ENCODE measurements around the gene ZNF385A. TPM values are rescaled to one million over a fixed set of nuclear protein-coding genes. Genes with fewer than 3 reads are reported as not detected.

ZNF385A gene
- polyA plus RNA-seq, 1 donor from 2014 or later: 0.46 TPM

- TF ChIP-seq POLR2AphosphoS5 (IDR thresholded peaks at IDR 0.05) (no peak), SMC3 (conservative IDR thresholded peaks at IDR 0.05; ENCODE audit: poor library complexity) (no peak), REST (IDR thresholded peaks at IDR 0.05; ENCODE audit: borderline replicate concordance) (no peak), TAF1 (IDR thresholded peaks at IDR 0.05; ENCODE audit: low read depth) (no peak), EZH2 (IDR thresholded peaks at IDR 0.05; ENCODE audit: borderline replicate concordance, insufficient read depth, low read length, poor library complexity, severe bottlenecking) (no peak), RAD21 (conservative IDR thresholded peaks at IDR 0.05) (no peak), CTCF (IDR thresholded peaks at IDR 0.05; ENCODE audit: poor library complexity, severe bottlenecking) (no peak)
- no peaks in the 10 kb centered on the region for H3K36me3 ChIP-seq (ENCODE audit: insufficient read depth, low read length)
- H3K79me2 ChIP-seq (replicated peaks; ENCODE audit: insufficient read depth, low read length): no peaks in the 10 kb centered on the region
- no peaks in the 10 kb centered on the region for H3K9me2 ChIP-seq (ENCODE audit: insufficient read depth, low read length)
- no peak overlapping the region for H3K4me3 ChIP-seq (ENCODE audit: low read length)
- no peaks in the 10 kb centered on the region for H4K20me1 ChIP-seq (ENCODE audit: insufficient read depth)
- H3K27ac ChIP-seq (ENCODE audit: low read length): no peak overlapping the region
- no peaks in the 10 kb centered on the region for H3K27me3 ChIP-seq (ENCODE audit: insufficient read depth, low read depth, low read length)
- H3F3A ChIP-seq (ENCODE audit: insufficient read depth, low read length, poor library complexity, severe bottlenecking): no peaks in the 10 kb centered on the region
- no peak overlapping the region for H3K4me2 ChIP-seq (ENCODE audit: low read length)
- no peak overlapping the region for H3K9ac ChIP-seq (ENCODE audit: low read length)
- H3K9me3 ChIP-seq (ENCODE audit: low read length): no peaks in the 10 kb centered on the region
- H2AFZ ChIP-seq (ENCODE audit: low read depth, low read length): no peak overlapping the region
Measured at GRCh38 chr12:54412348-54412747, 27.8 kb upstream of the ZNF385A start.

GRCh38 chr12:54411391-54412241 lies 27.1 kb upstream of the ZNF385A start:
- Histone ChIP-seq H3K27me3 (ENCODE audit: insufficient read depth, low read depth, low read length) (no peaks in the 10 kb centered on the region), H3K9ac (ENCODE audit: low read length) (no peak overlapping the region), H3K27ac (ENCODE audit: low read length) (no peak overlapping the region), H3K9me2 (ENCODE audit: insufficient read depth, low read length) (no peaks in the 10 kb centered on the region), H4K20me1 (ENCODE audit: insufficient read depth) (no peaks in the 10 kb centered on the region), H3F3A (ENCODE audit: insufficient read depth, low read length, poor library complexity, severe bottlenecking) (no peaks in the 10 kb centered on the region), H3K4me3 (ENCODE audit: low read length) (no peak overlapping the region), H2AFZ (ENCODE audit: low read depth, low read length) (no peak overlapping the region), H3K36me3 (ENCODE audit: insufficient read depth, low read length) (no peaks in the 10 kb centered on the region), H3K4me2 (ENCODE audit: low read length) (no peak overlapping the region), H3K79me2 (replicated peaks; ENCODE audit: insufficient read depth, low read length) (no peaks in the 10 kb centered on the region), H3K9me3 (ENCODE audit: low read length) (no peaks in the 10 kb centered on the region)
- TF ChIP-seq EP300 (conservative IDR thresholded peaks at IDR 0.05; ENCODE audit: poor library complexity, severe bottlenecking) (no peak), SMC3 (conservative IDR thresholded peaks at IDR 0.05; ENCODE audit: poor library complexity) (no peak)
